Smooth muscle cell of the pulmonary artery (primary cell): Measurements from ENCODE around the gene TAS2R38. TPM values are rescaled to one million over a fixed set of nuclear protein-coding genes. Genes with fewer than 3 reads are reported as not detected.

Experiments used
- total RNA-seq: library from RNA; depleted of rRNA; stranded (reverse); fragments of >200 nt; gene quantifications from 2 replicates; pipeline ENCODE4 v1.2.3, GENCODE V29; 2014

TAS2R38 gene
- total RNA-seq = not detected in 2 replicates

GRCh38 chr7:141973673-141974072, at the start of gene TAS2R38:
Gene TAS2R38, minus strand, starts transcription at chr7:141973773. Its CDS starts 84 bp downstream, at chr7:141973689.

GRCh38 chr7:141946796-141947195, 26.8 kb downstream of the TAS2R38 start, which contains the start of gene CLEC5A:
Gene CLEC5A, minus strand, starts transcription at chr7:141946974. Its CDS starts 682 bp downstream, at chr7:141946292.

Other genes with a start within 250 kb of the TAS2R38 start
- gene SSBP1, start 235.4 kb downstream of the TAS2R38 start, total RNA-seq = 77.1 and 90.1 TPM in 2 replicates
- gene TAS2R3, start 209.7 kb downstream of the TAS2R38 start, total RNA-seq = 2.0 and 2.4 TPM in 2 replicates
- gene TAS2R4, start 197.1 kb downstream of the TAS2R38 start, total RNA-seq = 1.5 and 1.9 TPM in 2 replicates
- gene TAS2R5, start 183.6 kb downstream of the TAS2R38 start, total RNA-seq = 1.6 and 2.1 TPM in 2 replicates
- not detected in 2 replicates for gene PRSS37, start 132.3 kb downstream of the TAS2R38 start, total RNA-seq
- gene OR9A4, start 57.4 kb downstream of the TAS2R38 start, total RNA-seq = 0.07 TPM in 1 of 2 replicates, not detected in the other
- gene CLEC5A, start 26.8 kb downstream of the TAS2R38 start, total RNA-seq = not detected in 2 replicates
- gene MGAM, start 22.1 kb upstream of the TAS2R38 start, total RNA-seq = 0.39 and 0.46 TPM in 2 replicates
- not detected in 2 replicates for gene MGAM2, start 137.9 kb upstream of the TAS2R38 start, total RNA-seq